ENCODE measurements around the gene RIN3.

DNA sequence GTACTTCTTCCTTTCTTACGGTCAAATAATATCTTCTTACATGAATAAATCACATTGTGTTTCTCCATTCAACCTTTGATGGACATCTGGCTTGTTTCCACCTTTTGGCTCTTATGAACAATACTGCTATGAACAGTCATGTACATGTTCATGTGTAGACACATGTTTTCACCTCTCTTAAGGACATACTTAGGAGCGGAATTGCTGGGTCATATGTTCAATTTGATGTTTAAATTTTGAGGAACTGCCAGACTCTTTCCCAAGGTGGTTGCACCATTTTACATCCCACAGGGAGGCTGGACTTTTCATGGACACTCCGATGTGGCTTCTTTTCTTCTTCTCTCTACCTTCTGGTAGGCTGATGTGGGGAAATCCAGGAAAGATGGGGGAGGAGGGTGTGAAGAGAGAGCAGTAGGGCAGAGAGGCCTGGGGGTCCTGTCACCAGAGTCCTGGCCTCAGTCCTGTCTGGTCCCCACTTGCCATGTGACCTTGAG is 218.1 kb downstream of the RIN3 start:
- TF ChIP-seq, protein P1, sequence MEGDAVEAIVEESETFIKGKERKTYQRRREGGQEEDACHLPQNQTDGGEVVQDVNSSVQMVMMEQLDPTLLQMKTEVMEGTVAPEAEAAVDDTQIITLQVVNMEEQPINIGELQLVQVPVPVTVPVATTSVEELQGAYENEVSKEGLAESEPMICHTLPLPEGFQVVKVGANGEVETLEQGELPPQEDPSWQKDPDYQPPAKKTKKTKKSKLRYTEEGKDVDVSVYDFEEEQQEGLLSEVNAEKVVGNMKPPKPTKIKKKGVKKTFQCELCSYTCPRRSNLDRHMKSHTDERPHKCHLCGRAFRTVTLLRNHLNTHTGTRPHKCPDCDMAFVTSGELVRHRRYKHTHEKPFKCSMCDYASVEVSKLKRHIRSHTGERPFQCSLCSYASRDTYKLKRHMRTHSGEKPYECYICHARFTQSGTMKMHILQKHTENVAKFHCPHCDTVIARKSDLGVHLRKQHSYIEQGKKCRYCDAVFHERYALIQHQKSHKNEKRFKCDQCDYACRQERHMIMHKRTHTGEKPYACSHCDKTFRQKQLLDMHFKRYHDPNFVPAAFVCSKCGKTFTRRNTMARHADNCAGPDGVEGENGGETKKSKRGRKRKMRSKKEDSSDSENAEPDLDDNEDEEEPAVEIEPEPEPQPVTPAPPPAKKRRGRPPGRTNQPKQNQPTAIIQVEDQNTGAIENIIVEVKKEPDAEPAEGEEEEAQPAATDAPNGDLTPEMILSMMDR (IDR thresholded peaks at IDR 0.05) = no peak
- TF ChIP-seq POLR2A (IDR thresholded peaks at IDR 0.05) (no peak), POLR2AphosphoS5 (IDR thresholded peaks at IDR 0.05) (no peak)

Measured in prostate gland (tissue), 2 donors.